ENCODE measurements around the gene C1orf21. TPM values are rescaled to one million over a fixed set of nuclear protein-coding genes. Genes with fewer than 3 reads are reported as not detected.

The C1orf21 gene
- total RNA-seq, 4 donors from 2014 or later = 36.3 to 115 (median 79.4) TPM

DNA sequence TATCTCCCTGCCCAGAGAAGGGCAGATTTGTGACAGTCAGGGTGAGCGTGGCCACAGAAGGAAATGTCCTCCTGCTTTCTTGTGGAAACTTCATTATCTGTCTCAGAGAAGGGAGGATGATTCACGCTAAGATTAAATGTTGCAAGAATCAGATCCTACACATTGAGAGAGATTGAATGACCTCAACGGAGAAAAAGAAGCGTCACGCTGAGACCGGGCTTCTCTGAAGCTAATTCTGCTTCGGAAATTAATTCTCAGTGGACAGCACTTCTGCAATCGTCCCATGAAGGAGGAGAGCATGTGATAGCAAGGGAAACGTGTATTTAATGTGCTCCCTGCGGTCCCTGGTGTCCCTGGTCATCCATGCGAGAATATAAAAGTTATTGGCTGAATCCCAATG lies 19.8 kb upstream of the C1orf21 start:
- Histone ChIP-seq H3K36me3 (no peaks in the 10 kb centered on the region), H3K9me3 (no peaks in the 10 kb centered on the region), H3K27me3 (no peaks in the 10 kb centered on the region), H3K4me1 (peaks cover 0 to 7% (median 0%) of the 10 kb centered on the region in 4 donors), H3K27ac (no peak overlapping the region), H3K4me3 (no peak overlapping the region)
- no peak for DNase-seq
- no peak for TF ChIP-seq POLR2A (IDR thresholded peaks at IDR 0.05)
- TF ChIP-seq, protein P1, sequence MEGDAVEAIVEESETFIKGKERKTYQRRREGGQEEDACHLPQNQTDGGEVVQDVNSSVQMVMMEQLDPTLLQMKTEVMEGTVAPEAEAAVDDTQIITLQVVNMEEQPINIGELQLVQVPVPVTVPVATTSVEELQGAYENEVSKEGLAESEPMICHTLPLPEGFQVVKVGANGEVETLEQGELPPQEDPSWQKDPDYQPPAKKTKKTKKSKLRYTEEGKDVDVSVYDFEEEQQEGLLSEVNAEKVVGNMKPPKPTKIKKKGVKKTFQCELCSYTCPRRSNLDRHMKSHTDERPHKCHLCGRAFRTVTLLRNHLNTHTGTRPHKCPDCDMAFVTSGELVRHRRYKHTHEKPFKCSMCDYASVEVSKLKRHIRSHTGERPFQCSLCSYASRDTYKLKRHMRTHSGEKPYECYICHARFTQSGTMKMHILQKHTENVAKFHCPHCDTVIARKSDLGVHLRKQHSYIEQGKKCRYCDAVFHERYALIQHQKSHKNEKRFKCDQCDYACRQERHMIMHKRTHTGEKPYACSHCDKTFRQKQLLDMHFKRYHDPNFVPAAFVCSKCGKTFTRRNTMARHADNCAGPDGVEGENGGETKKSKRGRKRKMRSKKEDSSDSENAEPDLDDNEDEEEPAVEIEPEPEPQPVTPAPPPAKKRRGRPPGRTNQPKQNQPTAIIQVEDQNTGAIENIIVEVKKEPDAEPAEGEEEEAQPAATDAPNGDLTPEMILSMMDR (IDR thresholded peaks at IDR 0.05) = no peak

DNA sequence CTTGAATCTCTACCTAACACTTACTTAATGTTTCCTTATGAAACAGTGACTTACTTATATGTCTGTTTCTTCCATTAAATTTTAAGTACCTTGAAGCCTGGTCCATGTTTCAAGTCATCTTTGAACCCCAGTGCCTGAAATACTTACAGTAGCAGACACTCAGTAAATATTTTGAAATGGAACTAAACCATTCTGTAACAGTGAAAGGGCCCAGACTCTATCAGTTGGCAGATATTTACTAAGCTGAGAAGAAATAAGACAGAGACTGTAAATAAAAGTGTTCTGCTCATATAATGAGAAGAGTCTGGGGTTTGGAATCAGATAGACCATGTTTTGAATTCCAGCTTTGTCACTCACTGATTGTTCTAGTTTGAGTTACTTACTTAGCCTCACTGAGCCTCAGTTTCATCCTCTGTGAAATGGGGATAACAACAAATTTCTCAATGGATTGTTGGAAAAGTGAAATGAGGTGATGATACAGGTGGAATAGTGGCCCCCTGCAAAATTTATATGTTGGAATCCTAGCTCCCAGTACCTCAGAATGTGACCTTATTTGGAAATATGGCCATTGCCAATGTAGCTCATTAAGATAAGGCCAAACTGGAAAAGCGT lies 19.3 kb upstream of the C1orf21 start:
- no peak overlapping the region for H3K27ac ChIP-seq
- no peaks in the 10 kb centered on the region for H3K27me3 ChIP-seq
- H3K4me3 ChIP-seq = no peak overlapping the region
- no peak for DNase-seq
- no peaks in the 10 kb centered on the region for H3K36me3 ChIP-seq
- no peaks in the 10 kb centered on the region for H3K9me3 ChIP-seq
- no peak for TF ChIP-seq POLR2A (IDR thresholded peaks at IDR 0.05)
- TF ChIP-seq, protein P1 (IDR thresholded peaks at IDR 0.05) = no peak
- peaks cover 0 to 7% (median 0%) of the 10 kb centered on the region in 4 donors for H3K4me1 ChIP-seq

DNA sequence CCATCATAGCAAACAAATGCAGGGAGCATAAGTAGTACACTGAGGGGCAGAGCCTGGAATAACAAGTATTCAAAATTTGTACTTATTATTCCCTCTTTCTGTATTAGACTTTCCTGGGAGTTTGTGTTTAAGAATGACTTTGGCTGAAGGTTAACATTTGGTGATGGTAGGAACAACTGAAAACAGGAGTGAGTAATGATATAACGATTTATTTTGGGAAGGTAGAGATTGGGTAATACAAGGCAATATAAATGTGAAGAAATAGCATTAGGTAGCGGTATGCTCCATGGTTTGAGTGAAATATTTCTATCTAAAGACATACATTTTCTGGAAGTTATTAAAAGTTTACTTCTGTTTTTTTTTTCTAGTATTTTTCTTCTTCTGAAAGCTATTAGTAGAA lies 18.5 kb upstream of the C1orf21 start:
- H3K4me3 ChIP-seq = no peak overlapping the region
- no peak overlapping the region for H3K27ac ChIP-seq
- H3K27me3 ChIP-seq = no peaks in the 10 kb centered on the region
- H3K4me1 ChIP-seq = peaks cover 0 to 3% (median 0%) of the 10 kb centered on the region in 4 donors
- no peaks in the 10 kb centered on the region for H3K36me3 ChIP-seq
- TF ChIP-seq, protein P1 (IDR thresholded peaks at IDR 0.05) = no peak
- no peak for TF ChIP-seq POLR2A (IDR thresholded peaks at IDR 0.05)
- no peak for DNase-seq
- no peaks in the 10 kb centered on the region for H3K9me3 ChIP-seq

DNA sequence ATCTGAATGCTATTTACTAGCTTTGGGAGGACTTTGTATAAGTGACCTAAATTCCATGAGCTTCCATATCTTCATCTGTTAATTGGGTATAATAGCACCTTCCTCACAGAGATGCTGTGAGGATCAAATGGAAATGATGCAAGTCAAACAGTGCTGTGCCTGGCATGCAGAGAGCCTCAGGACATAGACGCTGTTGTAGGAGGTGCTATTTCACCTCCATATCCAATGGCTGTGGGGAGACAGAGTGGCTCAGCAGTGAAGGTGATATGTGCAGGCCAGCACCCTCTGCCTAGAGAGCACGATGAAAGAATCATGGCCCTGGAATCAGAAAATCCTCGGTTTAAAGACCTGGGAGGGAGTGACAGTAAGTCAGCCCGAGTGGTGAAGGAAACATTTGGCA lies 16.0 kb upstream of the C1orf21 start:
- no peaks in the 10 kb centered on the region for H3K4me1 ChIP-seq
- TF ChIP-seq, protein P1 (IDR thresholded peaks at IDR 0.05) = no peak
- TF ChIP-seq POLR2A (IDR thresholded peaks at IDR 0.05) = no peak
- no peaks in the 10 kb centered on the region for H3K36me3 ChIP-seq
- H3K27me3 ChIP-seq = no peaks in the 10 kb centered on the region
- H3K9me3 ChIP-seq = no peaks in the 10 kb centered on the region
- no peak overlapping the region for H3K4me3 ChIP-seq
- DNase-seq = no peak
- H3K27ac ChIP-seq = no peak overlapping the region

DNA sequence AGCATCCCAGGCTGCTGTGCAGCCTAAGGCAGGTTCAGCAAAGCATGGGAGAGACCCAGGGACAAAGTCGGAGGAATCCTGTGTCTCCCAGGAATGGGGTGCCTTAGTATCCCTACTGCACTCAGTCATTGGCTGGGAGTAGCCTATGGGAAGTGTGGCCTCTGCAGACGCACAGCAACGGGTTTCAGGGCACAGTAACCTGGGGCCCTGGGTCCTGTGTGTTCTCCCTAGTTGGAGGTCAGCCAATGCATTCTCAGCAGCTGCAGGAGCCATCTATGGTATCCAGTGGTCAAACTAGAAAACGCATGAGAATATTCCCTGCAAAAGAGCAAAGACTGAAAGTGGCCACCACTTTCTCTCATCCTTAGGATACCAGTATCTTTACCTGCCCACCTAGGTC lies 13.7 kb upstream of the C1orf21 start:
- no peak overlapping the region for H3K27ac ChIP-seq
- no peaks in the 10 kb centered on the region for H3K36me3 ChIP-seq
- no peaks in the 10 kb centered on the region for H3K9me3 ChIP-seq
- no peak overlapping the region for H3K4me3 ChIP-seq
- TF ChIP-seq, protein P1 (IDR thresholded peaks at IDR 0.05) = no peak
- TF ChIP-seq POLR2A (IDR thresholded peaks at IDR 0.05) = no peak
- DNase-seq = no peak
- no peaks in the 10 kb centered on the region for H3K4me1 ChIP-seq
- H3K27me3 ChIP-seq = no peaks in the 10 kb centered on the region

DNA sequence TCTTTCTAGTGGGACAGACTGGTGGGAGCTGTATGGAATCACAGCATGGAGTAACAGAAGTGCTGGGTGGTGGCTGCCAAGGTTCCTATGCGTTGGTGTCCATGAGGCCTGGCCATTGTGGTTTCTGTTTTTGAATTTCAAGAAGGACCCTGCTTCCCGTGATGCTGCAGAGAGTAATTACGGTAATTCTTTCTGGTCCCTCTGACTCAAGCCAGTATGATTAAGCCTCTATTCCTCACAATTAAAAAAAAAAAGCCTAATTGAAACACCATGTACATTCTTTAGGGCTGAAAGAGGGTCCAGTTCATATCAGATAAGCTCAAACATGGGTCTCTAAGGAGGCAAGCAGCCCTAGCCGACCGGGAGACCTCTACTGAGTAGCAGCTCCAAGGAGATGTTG lies 10.5 kb upstream of the C1orf21 start:
- no peak overlapping the region for H3K4me3 ChIP-seq
- TF ChIP-seq, protein P1 (IDR thresholded peaks at IDR 0.05) = no peak
- TF ChIP-seq POLR2A (IDR thresholded peaks at IDR 0.05) = no peak
- no peak for DNase-seq

More for the DNA sequence above, 10.5 kb upstream of the C1orf21 start:
- Histone ChIP-seq H3K9me3 (no peaks in the 10 kb centered on the region), H3K4me1 (no peaks in the 10 kb centered on the region), H3K36me3 (no peaks in the 10 kb centered on the region), H3K27ac (no peak overlapping the region), H3K27me3 (no peaks in the 10 kb centered on the region)

All from Peyer's patch (tissue), 4 donors.